HepG2 (cell line): Measurements from ENCODE around the gene KPNA4. TPM values are rescaled to one million over a fixed set of nuclear protein-coding genes. Genes with fewer than 3 reads are reported as not detected.

Experiments
- GATA4 ChIP-seq: sonication (generic); IDR thresholded peaks from 2 replicates; pipeline ENCODE4 v1.6.1; 2016; ENCODE audit warnings: antibody characterized with exemption, low read depth, borderline replicate concordance
- GPN1 ChIP-seq: sonication (generic); formaldehyde crosslinking; IDR thresholded peaks from 2 replicates; pipeline ENCODE4 v1.5.1; 2020; ENCODE audit warnings: missing genetic modification reagents, borderline replicate concordance
- KLF12 ChIP-seq: sonication (generic); formaldehyde crosslinking; IDR thresholded peaks from 2 replicates; pipeline ENCODE4 v1.4.0; 2020; ENCODE audit warnings: missing genetic modification reagents, borderline replicate concordance
- NCOA5 ChIP-seq: sonication (generic); formaldehyde crosslinking; IDR thresholded peaks from 2 replicates; pipeline ENCODE4 v1.4.0; 2020; ENCODE audit warnings: missing genetic modification reagents
- NFKB2 ChIP-seq: sonication (generic); formaldehyde crosslinking; IDR thresholded peaks from 2 replicates; pipeline ENCODE4 v1.4.0; 2020; ENCODE audit warnings: missing genetic modification reagents, borderline replicate concordance
- POLR2AphosphoS2 ChIP-seq: IDR thresholded peaks from 2 replicates; pipeline ENCODE4 v1.6.1; 2011; ENCODE audit warnings: low read depth, low read length, improper control_type of control experiment
- PRMT3 ChIP-seq: sonication (generic); formaldehyde crosslinking; IDR thresholded peaks from 2 replicates; pipeline ENCODE4 v1.8.1; 2022; ENCODE audit warnings: low read depth, mild to moderate bottlenecking, moderate library complexity, missing genetic modification reagents, borderline replicate concordance
- SALL2 ChIP-seq: sonication (generic); formaldehyde crosslinking; IDR thresholded peaks from 2 replicates; pipeline ENCODE4 v1.8.1; 2023; ENCODE audit warnings: mild to moderate bottlenecking, missing genetic modification reagents, inconsistent platforms
- ZMAT3 ChIP-seq: sonication (generic); formaldehyde crosslinking; conservative IDR thresholded peaks from 2 replicates; pipeline ENCODE4 v1.7.0; 2021; ENCODE audit warnings: missing genetic modification reagents
- ZNF232 ChIP-seq: sonication (generic); formaldehyde crosslinking; IDR thresholded peaks from 2 replicates; pipeline ENCODE4 v1.4.0; 2020; ENCODE audit warnings: missing genetic modification reagents, borderline replicate concordance
- ZNF607 ChIP-seq: sonication (generic); formaldehyde crosslinking; IDR thresholded peaks from 2 replicates; pipeline ENCODE4 v1.5.1; 2020; ENCODE audit warnings: missing genetic modification reagents, mild to moderate bottlenecking, borderline replicate concordance
- ZNF629 ChIP-seq: sonication (generic); formaldehyde crosslinking; conservative IDR thresholded peaks from 2 replicates; pipeline ENCODE4 v1.5.0; 2020; ENCODE audit warnings: missing genetic modification reagents
- ZNF7 ChIP-seq: IDR thresholded peaks from 2 replicates; pipeline ENCODE4 v1.6.1; 2016; ENCODE audit warnings: missing biosample characterization, missing genetic modification reagents
- polyA plus RNA-seq, 8 experiments: library from polyadenylated mRNA; depleted of rRNA in 3 of 8; stranded (reverse) in 7 of 8; unstranded in 1 of 8; fragments of >200 nt; fragmentation: Illumina TruSeq in 4 of 8; extraction: Trizol in 4 of 8; gene quantifications; 2 replicates each; pipeline versions ENCODE4 v1.2.1 to v1.2.3, GENCODE V29; 2011 to 2016; ENCODE audit warnings: low read depth in 4 of 8, missing spikeins in 1 of 8, mixed read lengths in 1 of 8; ENCODE audit not compliant: insufficient read depth in 1 of 8
- total RNA-seq, 5 experiments: library from RNA; depleted of rRNA; stranded (reverse); fragments of >200 nt; fragmentation: Illumina TruSeq; extraction: Trizol; gene quantifications; 2 replicates each; pipeline ENCODE4 v1.2.3, GENCODE V29; 2016; ENCODE audit warnings: low read depth in 1 of 5
- TF ChIP-seq, protein P1 (sequence below): sonication (generic); formaldehyde crosslinking; IDR thresholded peaks from one replicate; pipeline ENCODE4 v1.5.1; 2020; ENCODE audit warnings: mild to moderate bottlenecking, missing genetic modification reagents; ENCODE audit errors: not compliant biosample characterization
- TF ChIP-seq, protein P2 (sequence below): sonication (generic); formaldehyde crosslinking; IDR thresholded peaks from 2 replicates; pipeline ENCODE4 v1.8.1; 2023; ENCODE audit warnings: mild to moderate bottlenecking, inconsistent platforms, moderate library complexity, missing genetic modification reagents, borderline replicate concordance
- TF ChIP-seq, protein P3 (sequence below): sonication (generic); formaldehyde crosslinking; IDR thresholded peaks from 2 replicates; pipeline ENCODE4 v1.4.0; 2020; ENCODE audit warnings: mild to moderate bottlenecking, missing genetic modification reagents
- TF ChIP-seq, protein P4 (sequence below): sonication (generic); formaldehyde crosslinking; IDR thresholded peaks from 2 replicates; pipeline ENCODE4 v1.8.1; 2022; ENCODE audit warnings: mild to moderate bottlenecking, missing genetic modification reagents

KPNA4 gene
- total and polyA plus RNA-seq, 2 of the 13 experiments (the other 11 are each of a cell fraction or from before 2014, with no cell fraction given): 9.9 to 27.9 TPM

DNA sequence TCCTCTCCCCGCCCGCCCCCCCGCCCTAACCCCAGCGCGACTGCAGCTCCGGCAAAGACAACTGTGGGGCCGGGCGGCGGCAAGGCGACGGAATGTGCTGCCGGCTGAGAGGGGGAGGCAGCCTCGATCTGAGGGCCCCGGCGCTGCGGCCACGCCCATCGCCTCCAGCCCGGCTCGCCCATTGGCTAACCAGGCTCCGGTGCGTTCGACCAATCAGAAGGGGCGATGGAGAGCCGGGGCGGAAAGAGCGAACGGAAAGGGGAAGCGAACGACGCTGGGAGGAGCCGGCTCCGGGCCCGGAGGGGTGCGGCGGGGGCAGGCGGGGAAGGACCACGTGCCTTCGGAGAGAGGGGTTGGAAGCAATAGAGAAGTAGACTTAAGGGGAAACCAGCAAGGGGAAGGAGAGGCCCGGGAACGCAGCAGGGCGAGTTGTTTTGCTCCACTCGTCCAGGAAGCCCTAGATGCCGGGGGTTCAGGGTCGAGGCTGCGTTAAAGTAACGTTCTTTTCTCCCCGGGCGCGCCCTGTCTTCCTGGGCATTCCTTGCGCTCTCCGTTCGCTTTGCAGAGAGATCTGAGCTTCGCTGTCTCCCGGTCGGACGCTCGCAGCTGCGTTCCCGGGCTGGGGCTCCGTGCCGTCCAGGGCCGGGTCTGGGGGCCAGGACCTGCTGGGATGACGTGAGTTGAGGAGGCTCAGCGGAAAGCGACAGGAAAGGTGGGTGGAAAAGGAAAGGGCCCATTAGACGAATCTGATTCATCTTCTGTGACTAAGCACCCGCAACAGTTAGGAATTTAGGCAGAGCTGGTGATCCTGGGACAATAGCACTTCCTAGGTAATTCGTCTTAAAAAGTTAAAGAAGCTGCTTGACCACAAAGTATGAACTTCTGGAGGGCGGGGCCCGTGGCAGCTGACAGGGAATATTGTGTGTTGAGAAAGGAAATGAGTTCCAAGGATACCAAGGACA lies at the start of gene KPNA4 (continued):
- TF ChIP-seq, protein P1, sequence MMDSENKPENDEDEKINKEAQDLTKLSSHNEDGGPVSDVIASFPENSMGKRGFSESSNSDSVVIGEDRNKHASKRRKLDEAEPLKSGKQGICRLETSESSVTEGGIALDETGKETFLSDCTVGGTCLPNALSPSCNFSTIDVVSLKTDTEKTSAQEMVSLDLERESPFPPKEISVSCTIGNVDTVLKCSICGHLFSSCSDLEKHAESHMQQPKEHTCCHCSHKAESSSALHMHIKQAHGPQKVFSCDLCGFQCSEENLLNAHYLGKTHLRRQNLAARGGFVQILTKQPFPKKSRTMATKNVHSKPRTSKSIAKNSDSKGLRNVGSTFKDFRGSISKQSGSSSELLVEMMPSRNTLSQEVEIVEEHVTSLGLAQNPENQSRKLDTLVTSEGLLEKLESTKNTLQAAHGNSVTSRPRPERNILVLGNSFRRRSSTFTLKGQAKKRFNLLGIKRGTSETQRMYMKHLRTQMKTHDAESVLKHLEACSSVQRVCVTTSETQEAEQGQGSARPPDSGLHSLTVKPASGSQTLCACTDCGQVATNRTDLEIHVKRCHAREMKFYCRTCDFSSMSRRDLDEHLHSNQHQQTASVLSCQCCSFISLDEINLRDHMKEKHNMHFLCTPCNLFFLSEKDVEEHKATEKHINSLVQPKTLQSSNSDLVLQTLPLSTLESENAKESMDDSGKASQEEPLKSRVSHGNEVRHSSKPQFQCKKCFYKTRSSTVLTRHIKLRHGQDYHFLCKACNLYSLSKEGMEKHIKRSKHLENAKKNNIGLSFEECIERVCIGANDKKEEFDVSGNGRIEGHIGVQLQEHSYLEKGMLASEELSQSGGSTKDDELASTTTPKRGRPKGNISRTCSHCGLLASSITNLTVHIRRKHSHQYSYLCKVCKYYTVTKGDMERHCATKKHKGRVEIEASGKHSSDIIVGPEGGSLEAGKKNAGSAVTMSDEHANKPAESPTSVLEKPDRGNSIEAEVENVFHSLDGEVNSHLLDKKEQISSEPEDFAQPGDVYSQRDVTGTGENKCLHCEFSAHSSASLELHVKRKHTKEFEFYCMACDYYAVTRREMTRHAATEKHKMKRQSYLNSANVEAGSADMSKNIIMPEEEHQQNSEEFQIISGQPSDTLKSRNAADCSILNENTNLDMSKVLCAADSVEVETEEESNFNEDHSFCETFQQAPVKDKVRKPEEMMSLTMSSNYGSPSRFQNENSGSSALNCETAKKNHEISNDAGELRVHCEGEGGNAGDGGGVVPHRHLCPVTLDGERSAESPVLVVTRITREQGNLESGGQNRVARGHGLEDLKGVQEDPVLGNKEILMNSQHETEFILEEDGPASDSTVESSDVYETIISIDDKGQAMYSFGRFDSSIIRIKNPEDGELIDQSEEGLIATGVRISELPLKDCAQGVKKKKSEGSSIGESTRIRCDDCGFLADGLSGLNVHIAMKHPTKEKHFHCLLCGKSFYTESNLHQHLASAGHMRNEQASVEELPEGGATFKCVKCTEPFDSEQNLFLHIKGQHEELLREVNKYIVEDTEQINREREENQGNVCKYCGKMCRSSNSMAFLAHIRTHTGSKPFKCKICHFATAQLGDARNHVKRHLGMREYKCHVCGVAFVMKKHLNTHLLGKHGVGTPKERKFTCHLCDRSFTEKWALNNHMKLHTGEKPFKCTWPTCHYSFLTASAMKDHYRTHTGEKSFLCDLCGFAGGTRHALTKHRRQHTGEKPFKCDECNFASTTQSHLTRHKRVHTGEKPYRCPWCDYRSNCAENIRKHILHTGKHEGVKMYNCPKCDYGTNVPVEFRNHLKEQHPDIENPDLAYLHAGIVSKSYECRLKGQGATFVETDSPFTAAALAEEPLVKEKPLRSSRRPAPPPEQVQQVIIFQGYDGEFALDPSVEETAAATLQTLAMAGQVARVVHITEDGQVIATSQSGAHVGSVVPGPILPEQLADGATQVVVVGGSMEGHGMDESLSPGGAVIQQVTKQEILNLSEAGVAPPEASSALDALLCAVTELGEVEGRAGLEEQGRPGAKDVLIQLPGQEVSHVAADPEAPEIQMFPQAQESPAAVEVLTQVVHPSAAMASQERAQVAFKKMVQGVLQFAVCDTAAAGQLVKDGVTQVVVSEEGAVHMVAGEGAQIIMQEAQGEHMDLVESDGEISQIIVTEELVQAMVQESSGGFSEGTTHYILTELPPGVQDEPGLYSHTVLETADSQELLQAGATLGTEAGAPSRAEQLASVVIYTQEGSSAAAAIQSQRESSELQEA: no peak
- no peak for TF ChIP-seq NCOA5
- peak; percentile 44; the same call in 1 of the 2 replicates for TF ChIP-seq NFKB2 (CRISPR knock-in tag)
- no peak; the same call in 1 of the 2 replicates for TF ChIP-seq GATA4
- no peak for TF ChIP-seq PRMT3 (CRISPR knock-in tag)
- no peak for TF ChIP-seq KLF12 (CRISPR knock-in tag)
- no peak for TF ChIP-seq ZNF7 (CRISPR knock-in tag)
- no peak for TF ChIP-seq ZNF607 (CRISPR knock-in tag)
- TF ChIP-seq POLR2AphosphoS2: no peak
- TF ChIP-seq, protein P2, sequence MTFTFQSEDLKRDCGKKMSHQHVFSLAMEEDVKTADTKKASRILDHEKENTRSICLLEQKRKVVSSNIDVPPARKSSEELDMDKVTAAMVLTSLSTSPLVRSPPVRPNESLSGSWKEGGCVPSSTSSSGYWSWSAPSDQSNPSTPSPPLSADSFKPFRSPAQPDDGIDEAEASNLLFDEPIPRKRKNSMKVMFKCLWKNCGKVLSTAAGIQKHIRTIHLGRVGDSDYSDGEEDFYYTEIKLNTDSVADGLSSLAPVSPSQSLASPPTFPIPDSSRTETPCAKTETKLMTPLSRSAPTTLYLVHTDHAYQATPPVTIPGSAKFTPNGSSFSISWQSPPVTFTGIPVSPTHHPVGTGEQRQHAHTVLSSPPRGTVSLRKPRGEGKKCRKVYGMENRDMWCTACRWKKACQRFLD (CRISPR knock-in tag): no peak
- 0 out of 2 replicates have a peak, but pooled peaks have one; percentile 57 for TF ChIP-seq SALL2 (CRISPR knock-in tag)
- TF ChIP-seq GPN1: no peak
- TF ChIP-seq, protein P3, sequence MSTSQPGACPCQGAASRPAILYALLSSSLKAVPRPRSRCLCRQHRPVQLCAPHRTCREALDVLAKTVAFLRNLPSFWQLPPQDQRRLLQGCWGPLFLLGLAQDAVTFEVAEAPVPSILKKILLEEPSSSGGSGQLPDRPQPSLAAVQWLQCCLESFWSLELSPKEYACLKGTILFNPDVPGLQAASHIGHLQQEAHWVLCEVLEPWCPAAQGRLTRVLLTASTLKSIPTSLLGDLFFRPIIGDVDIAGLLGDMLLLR (CRISPR knock-in tag): no peak; the same call in 1 of the 2 replicates
- no peak; the same call in 1 of the 2 replicates for TF ChIP-seq ZNF232 (CRISPR knock-in tag)
- no peak for TF ChIP-seq ZNF629 (CRISPR knock-in tag)
- no peak for TF ChIP-seq ZMAT3 (CRISPR knock-in tag)
- TF ChIP-seq, protein P4, sequence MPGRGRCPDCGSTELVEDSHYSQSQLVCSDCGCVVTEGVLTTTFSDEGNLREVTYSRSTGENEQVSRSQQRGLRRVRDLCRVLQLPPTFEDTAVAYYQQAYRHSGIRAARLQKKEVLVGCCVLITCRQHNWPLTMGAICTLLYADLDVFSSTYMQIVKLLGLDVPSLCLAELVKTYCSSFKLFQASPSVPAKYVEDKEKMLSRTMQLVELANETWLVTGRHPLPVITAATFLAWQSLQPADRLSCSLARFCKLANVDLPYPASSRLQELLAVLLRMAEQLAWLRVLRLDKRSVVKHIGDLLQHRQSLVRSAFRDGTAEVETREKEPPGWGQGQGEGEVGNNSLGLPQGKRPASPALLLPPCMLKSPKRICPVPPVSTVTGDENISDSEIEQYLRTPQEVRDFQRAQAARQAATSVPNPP (CRISPR knock-in tag): no peak; the same call in 1 of the 2 replicates
